Activated naive CD4-positive, alpha-beta T cell treated with anti-CD3 and anti-CD28 coated beads, Interleukin-2, amount 50 U/mL, for 16 hours (primary cell): ENCODE results near the gene NOVA2.

Experiments
- DNase-seq: peaks from one replicate; pipeline ENCODE4 v3.0.0-alpha.2; 2020

Gene NOVA2

GRCh38 chr19:45973553-45974338, at the start of gene NOVA2:
TSS of gene NOVA2 (minus strand) at chr19:45973865. CDS start at chr19:45973351, 514 bp downstream.
- DNase-seq, result peak; percentile 41

- no peak for DNase-seq
Measured at GRCh38 chr19:46023311-46023779, 49.7 kb upstream of the NOVA2 start.

- no peak for DNase-seq
Measured at GRCh38 chr19:46022431-46023310, 49.0 kb upstream of the NOVA2 start, which contains the start of gene PGLYRP1. TSS of gene PGLYRP1 (minus strand) at chr19:46023053. CDS start at chr19:46023021, 32 bp downstream.

GRCh38 chr19:46022061-46022430, 48.4 kb upstream of the NOVA2 start:
- DNase-seq, result no peak

- no peak for DNase-seq
Measured at GRCh38 chr19:46021531-46022041, 47.9 kb upstream of the NOVA2 start.

- DNase-seq, result no peak
Measured at GRCh38 chr19:46020819-46021125, 47.1 kb upstream of the NOVA2 start.

GRCh38 chr19:46019270-46019669, 45.6 kb upstream of the NOVA2 start:
- DNase-seq, result no peak

- no peak for DNase-seq
Measured at GRCh38 chr19:46018729-46019251, 45.1 kb upstream of the NOVA2 start.

GRCh38 chr19:46017874-46018675, 44.4 kb upstream of the NOVA2 start:
- no peak for DNase-seq

GRCh38 chr19:46017095-46017429, 43.4 kb upstream of the NOVA2 start:
- DNase-seq, result no peak

GRCh38 chr19:46016426-46017094, 42.9 kb upstream of the NOVA2 start:
- peak; percentile 81 for DNase-seq

- DNase-seq, result peak; percentile 39
Measured at GRCh38 chr19:46015687-46016425, 42.2 kb upstream of the NOVA2 start.

GRCh38 chr19:46014941-46015686, 41.4 kb upstream of the NOVA2 start:
- DNase-seq, result peak; percentile 74

GRCh38 chr19:46014534-46014933, 40.9 kb upstream of the NOVA2 start:
- no peak for DNase-seq

GRCh38 chr19:46009530-46010510, 36.2 kb upstream of the NOVA2 start:
- DNase-seq, result peak; percentile 66

GRCh38 chr19:46006411-46006810, 32.7 kb upstream of the NOVA2 start:
- DNase-seq, result no peak

- no peak for DNase-seq
Measured at GRCh38 chr19:46002678-46003275, 29.1 kb upstream of the NOVA2 start.

GRCh38 chr19:46000491-46001246, 27.0 kb upstream of the NOVA2 start:
- DNase-seq, result peak; percentile 65
